OCI-LY7 (cell line): ENCODE measurements around the gene KRT40. TPM values are rescaled to one million over a fixed set of nuclear protein-coding genes. Genes with fewer than 3 reads are reported as not detected.

ENCODE experiments used
- BruUV-seq: library from RNA; stranded (reverse); fragments of 400-500 nt; replicated peaks from 2 replicates; lab custom pipeline; 2021; lab: Mats Ljungman, UMichigan
- CTCF ChIA-PET: fragments of 300-600 bp; sonication (Branson Sonifier 250); formaldehyde crosslinking; loops from one replicate; lab custom pipeline; 2022; ENCODE audit warnings: antibody characterized with exemption; ENCODE audit not compliant: unreplicated experiment; lab: Charles Lee
- POLR2A ChIA-PET: fragments of 300-600 bp; sonication (Branson Sonifier 250); formaldehyde crosslinking; loops from one replicate; lab custom pipeline; 2022; ENCODE audit warnings: antibody characterized with exemption; lab: Charles Lee
- DNase-seq: peaks from one replicate; pipeline ENCODE4 v3.0.0-alpha.2; 2015; ENCODE audit warnings: low spot score
- H2AFZ ChIP-seq: fragments of 200-600 bp; sonication (generic), shearing (Covaris generic); 2 replicates; pipeline ENCODE4 v1.6.1; 2014; ENCODE audit warnings: mild to moderate bottlenecking, antibody characterized with exemption, low read length, moderate library complexity
- H3K27ac ChIP-seq: fragments of 200-600 bp; sonication (generic); 2 replicates; pipeline ENCODE4 v1.5.1; 2014; ENCODE audit warnings: mixed run types, low read depth, mild to moderate bottlenecking, moderate library complexity, low read length, inconsistent platforms; ENCODE audit not compliant: poor library complexity, severe bottlenecking
- H3K36me3 ChIP-seq: fragments of 200-600 bp; sonication (generic); 2 replicates; pipeline ENCODE4 v1.6.1; 2014; ENCODE audit warnings: mild to moderate bottlenecking, antibody characterized with exemption, low read length, moderate library complexity, mixed read lengths; ENCODE audit not compliant: insufficient read depth
- H3K4me1 ChIP-seq: fragments of 200-600 bp; sonication (generic); 2 replicates; pipeline ENCODE4 v1.5.1; 2014; ENCODE audit warnings: mild to moderate bottlenecking, low read length; ENCODE audit not compliant: insufficient read depth, poor library complexity, severe bottlenecking
- H3K4me2 ChIP-seq: fragments of 200-600 bp; sonication (generic); 2 replicates; pipeline ENCODE4 v1.6.1; 2014; ENCODE audit warnings: mild to moderate bottlenecking, low read length
- H3K4me3 ChIP-seq: fragments of 200-600 bp; sonication (generic); 2 replicates; pipeline ENCODE4 v1.5.1; 2014; ENCODE audit warnings: mild to moderate bottlenecking, low read depth, low read length; ENCODE audit not compliant: poor library complexity, severe bottlenecking
- H3K79me2 ChIP-seq: fragments of 200-600 bp; sonication (generic); 2 replicates; pipeline ENCODE4 v1.6.1; 2016; ENCODE audit warnings: low read depth, mild to moderate bottlenecking, low read length, moderate library complexity, mixed read lengths; ENCODE audit not compliant: insufficient read depth
- H3K9me2 ChIP-seq: fragments of 200-600 bp; sonication (generic); 2 replicates; pipeline ENCODE4 v1.6.1; 2016; ENCODE audit warnings: mild to moderate bottlenecking, low read length, mixed read lengths; ENCODE audit not compliant: insufficient read depth
- H3K9me3 ChIP-seq: fragments of 200-600 bp; sonication (generic); 2 replicates; pipeline ENCODE4 v1.6.1; 2014; ENCODE audit warnings: mild to moderate bottlenecking, mixed run types, low read length, mixed read lengths
- H4K20me1 ChIP-seq: fragments of 200-600 bp; sonication (generic); 2 replicates; pipeline ENCODE4 v1.6.1; 2014; ENCODE audit warnings: mild to moderate bottlenecking, antibody characterized with exemption, low read length, moderate library complexity, mixed read lengths; ENCODE audit not compliant: insufficient read depth
- CTCF ChIP-seq: fragments of 200-600 bp; sonication (generic); conservative IDR thresholded peaks from 2 replicates; pipeline ENCODE4 v1.5.1; 2014; ENCODE audit warnings: mild to moderate bottlenecking, antibody characterized with exemption, low read length, moderate library complexity, mixed read lengths
- EZH2phosphoT487 ChIP-seq: fragments of 200-600 bp; sonication (generic); IDR thresholded peaks from 2 replicates; pipeline ENCODE4 v1.6.1; 2018; ENCODE audit warnings: low read depth, borderline replicate concordance, mild to moderate bottlenecking, mixed run types, antibody characterized with exemption, low read length, moderate library complexity, mixed read lengths
- intact Hi-C: fragments of 100-400 bp; cut with micrococcal nuclease; formaldehyde crosslinking; loops from one replicate; pipeline ENCODE4 v1.10.0; 2022; ENCODE audit not compliant: unreplicated experiment
- total RNA-seq, 2 experiments: library from RNA; depleted of rRNA in 1 of 2; stranded (reverse); fragments of >200 nt in 1 of 2; shearing (Covaris generic) in 1 of 2; gene quantifications; 2 replicates each; pipeline ENCODE4 v1.2.3, GENCODE V29; 2014 to 2022

Gene KRT40
- total RNA-seq, 2 experiments from 2014 or later: not detected

GRCh38 chr17:41015454-41015853 lies 31.3 kb upstream of the KRT40 start:
- no peak overlapping the region for H3K4me3 ChIP-seq
- H3K9me2 ChIP-seq: no peaks in the 10 kb centered on the region
- no peaks in the 10 kb centered on the region for H3K9me3 ChIP-seq
- DNase-seq: no peak
- no peaks in the 10 kb centered on the region for H3K36me3 ChIP-seq
- no peak overlapping the region for H3K4me2 ChIP-seq
- H3K79me2 ChIP-seq: no peaks in the 10 kb centered on the region
- POLR2A ChIA-PET: no interaction called here
- H4K20me1 ChIP-seq: no peaks in the 10 kb centered on the region
- TF ChIP-seq CTCF (no peak), EZH2phosphoT487 (no peak)
- CTCF ChIA-PET: no interaction called here
- intact Hi-C loops: no loop called here
- H3K4me1 ChIP-seq: no peaks in the 10 kb centered on the region
- no peak overlapping the region for H2AFZ ChIP-seq
- H3K27ac ChIP-seq: no peak overlapping the region
- no TSS peak for BruUV-seq

GRCh38 chr17:41013606-41014005 lies 29.5 kb upstream of the KRT40 start:
- CTCF ChIA-PET: no interaction called here
- intact Hi-C loops: no loop called here
- Histone ChIP-seq H4K20me1 (no peaks in the 10 kb centered on the region), H2AFZ (no peak overlapping the region), H3K9me3 (no peaks in the 10 kb centered on the region), H3K4me1 (no peaks in the 10 kb centered on the region), H3K36me3 (no peaks in the 10 kb centered on the region), H3K9me2 (no peaks in the 10 kb centered on the region), H3K79me2 (no peaks in the 10 kb centered on the region), H3K4me2 (no peak overlapping the region), H3K27ac (no peak overlapping the region), H3K4me3 (no peak overlapping the region)
- DNase-seq: no peak
- POLR2A ChIA-PET: no interaction called here
- TF ChIP-seq CTCF (no peak), EZH2phosphoT487 (no peak)
- BruUV-seq: no TSS peak

GRCh38 chr17:41013181-41013580 lies 29.1 kb upstream of the KRT40 start:
- Histone ChIP-seq H3K4me2 (no peak overlapping the region), H2AFZ (no peak overlapping the region), H4K20me1 (no peaks in the 10 kb centered on the region), H3K4me1 (no peaks in the 10 kb centered on the region), H3K9me2 (no peaks in the 10 kb centered on the region), H3K79me2 (no peaks in the 10 kb centered on the region), H3K9me3 (no peaks in the 10 kb centered on the region), H3K4me3 (no peak overlapping the region), H3K36me3 (no peaks in the 10 kb centered on the region), H3K27ac (no peak overlapping the region)
- intact Hi-C loops: no loop called here
- POLR2A ChIA-PET: no interaction called here
- CTCF ChIA-PET: no interaction called here
- no peak for DNase-seq
- no TSS peak for BruUV-seq
- no peak for TF ChIP-seq CTCF
- no peak for TF ChIP-seq EZH2phosphoT487
